PC-3 (cell line): Measurements from ENCODE around the gene NFXL1. TPM values are rescaled to one million over a fixed set of nuclear protein-coding genes. Genes with fewer than 3 reads are reported as not detected.

Source experiments
- ATAC-seq: fragments of 200-7000 bp; cut with Tn5 transposase; 2 replicates; pipeline ENCODE4 v1.9.1; 2020; ENCODE audit warnings: mild to moderate bottlenecking, moderate library complexity
- BruUV-seq: library from RNA; stranded (reverse); fragments of 400-500 nt; replicated peaks from 2 replicates; lab custom pipeline; 2021; lab: Mats Ljungman, UMichigan
- CTCF ChIA-PET: fragments of 300-600 bp; sonication (Branson Sonifier 250); formaldehyde crosslinking; loops from one replicate; lab custom pipeline; 2022; ENCODE audit warnings: antibody characterized with exemption; lab: Charles Lee
- POLR2A ChIA-PET: fragments of 300-600 bp; sonication (Branson Sonifier 250); formaldehyde crosslinking; loops from one replicate; lab custom pipeline; 2022; ENCODE audit warnings: antibody characterized with exemption; ENCODE audit not compliant: unreplicated experiment; lab: Charles Lee
- DNase-seq: peaks from one replicate; pipeline ENCODE4 v3.0.0-alpha.2; 2015
- H2AFZ ChIP-seq: fragments of 300-600 bp; sonication (generic); 2 replicates; pipeline ENCODE4 v1.6.0; 2016; ENCODE audit warnings: antibody characterized with exemption, low read length
- H3F3A ChIP-seq: fragments of 300-600 bp; sonication (generic); one replicate; pipeline ENCODE4 v1.6.0; 2017; ENCODE audit warnings: antibody characterized with exemption, low read length, control low read depth, mild to moderate bottlenecking; ENCODE audit not compliant: unreplicated experiment
- H3K27ac ChIP-seq: fragments of 300-600 bp; sonication (generic); 2 replicates; pipeline ENCODE4 v1.5.1; 2016; ENCODE audit warnings: mild to moderate bottlenecking, low read length
- H3K27me3 ChIP-seq: fragments of 300-600 bp; sonication (generic); 2 replicates; pipeline ENCODE4 v1.6.1; 2016; ENCODE audit warnings: low read length, mixed read lengths
- H3K36me3 ChIP-seq: fragments of 300-600 bp; sonication (generic); 2 replicates; pipeline ENCODE4 v1.6.1; 2016; ENCODE audit warnings: low read depth, mixed run types, low read length, mixed read lengths
- H3K4me1 ChIP-seq: fragments of 300-600 bp; sonication (generic); 2 replicates; pipeline ENCODE4 v1.5.1; 2016; ENCODE audit warnings: low read length; ENCODE audit not compliant: insufficient read depth
- H3K4me2 ChIP-seq: fragments of 300-600 bp; sonication (generic); 2 replicates; pipeline ENCODE4 v1.6.0; 2016; ENCODE audit warnings: low read length
- H3K4me3 ChIP-seq: fragments of 300-600 bp; sonication (generic); 2 replicates; pipeline ENCODE4 v1.5.1; 2016; ENCODE audit warnings: mild to moderate bottlenecking, low read length, mixed read lengths
- H3K79me2 ChIP-seq: fragments of 300-600 bp; sonication (generic); 2 replicates; pipeline ENCODE4 v1.6.1; 2017; ENCODE audit warnings: low read length, mixed read lengths
- H3K9ac ChIP-seq: fragments of 300-600 bp; sonication (generic); 2 replicates; pipeline ENCODE4 v1.6.0; 2016; ENCODE audit warnings: mild to moderate bottlenecking, low read length
- H3K9me2 ChIP-seq: fragments of 300-600 bp; sonication (generic); replicated peaks from 2 replicates; pipeline ENCODE4 v1.6.1; 2016; ENCODE audit warnings: mixed run types, low read length, mixed read lengths
- H3K9me3 ChIP-seq: fragments of 300-600 bp; sonication (generic); 2 replicates; pipeline ENCODE4 v1.6.1; 2016; ENCODE audit warnings: low read length, mixed read lengths
- H4K20me1 ChIP-seq: fragments of 300-600 bp; sonication (generic); 2 replicates; pipeline ENCODE4 v1.6.1; 2016; ENCODE audit warnings: low read length, mixed read lengths
- CTCF ChIP-seq: fragments of 300-600 bp; sonication (generic); conservative IDR thresholded peaks from 2 replicates; pipeline ENCODE4 v1.5.1; 2017; ENCODE audit warnings: antibody characterized with exemption, low read depth, mild to moderate bottlenecking, low read length
- EZH2 ChIP-seq: fragments of 300-600 bp; sonication (generic); IDR thresholded peaks from one replicate; pipeline ENCODE4 v1.6.1; 2017; ENCODE audit warnings: antibody characterized with exemption, mild to moderate bottlenecking, low read length; ENCODE audit not compliant: unreplicated experiment
- EZH2phosphoT487 ChIP-seq: fragments of 300-600 bp; sonication (generic); IDR thresholded peaks from 2 replicates; pipeline ENCODE4 v1.6.1; 2018; ENCODE audit warnings: mild to moderate bottlenecking, antibody characterized with exemption, low read length, borderline replicate concordance
- intact Hi-C: fragments of 100-400 bp; cut with micrococcal nuclease; formaldehyde crosslinking; loops from 2 replicates; pipeline ENCODE4 v1.9.0; 2023
- total RNA-seq: library from RNA; depleted of rRNA; stranded (reverse); fragments of >200 nt; gene quantifications from 2 replicates; pipeline ENCODE4 v1.2.3, GENCODE V29; 2014; rRNA removed

The NFXL1 gene
- total RNA-seq, 1 experiment from 2014 or later = 14.7 TPM

- DNase-seq = no peak
- Histone ChIP-seq H3K27me3 (peaks cover 17% of the 10 kb centered on the region), H3K36me3 (no peaks in the 10 kb centered on the region), H3F3A (no peaks in the 10 kb centered on the region), H3K9ac (no peak overlapping the region), H3K4me3 (no peak overlapping the region), H2AFZ (no peak overlapping the region), H3K79me2 (no peaks in the 10 kb centered on the region), H4K20me1 (no peaks in the 10 kb centered on the region), H3K9me2 (no peaks in the 10 kb centered on the region), H3K4me2 (no peak overlapping the region), H3K9me3 (no peaks in the 10 kb centered on the region), H3K4me1 (no peaks in the 10 kb centered on the region), H3K27ac (no peak overlapping the region)
- no peak for ATAC-seq
- no TSS peak for BruUV-seq
- TF ChIP-seq CTCF (no peak), EZH2phosphoT487 (no peak), EZH2 (no peak)
- ChIA-PET POLR2A (no interaction called here), CTCF (no interaction called here)
- intact Hi-C loops = no loop called here
Measured at GRCh38 chr4:47804598-47804997, 109.8 kb downstream of the NFXL1 start.

GRCh38 chr4:47801481-47802002, 112.8 kb downstream of the NFXL1 start:
- no peak for TF ChIP-seq CTCF
- no peak for TF ChIP-seq EZH2phosphoT487
- TF ChIP-seq EZH2 = no peak
- no peak for DNase-seq
- H3K79me2 ChIP-seq = no peaks in the 10 kb centered on the region
- intact Hi-C loops = no loop called here
- BruUV-seq = no TSS peak
- H3K9ac ChIP-seq = no peak overlapping the region
- no peak for ATAC-seq
- H3K27me3 ChIP-seq = peaks cover 8% of the 10 kb centered on the region; the same call in 1 of the 2 replicates
- H3K9me2 ChIP-seq = no peaks in the 10 kb centered on the region
- no peak overlapping the region for H3K4me2 ChIP-seq
- H3K4me1 ChIP-seq = no peaks in the 10 kb centered on the region
- ChIA-PET CTCF (no interaction called here), POLR2A (no interaction called here)
- no peaks in the 10 kb centered on the region for H3K9me3 ChIP-seq
- H3K27ac ChIP-seq = no peak overlapping the region
- H3K4me3 ChIP-seq = no peak overlapping the region
- no peaks in the 10 kb centered on the region for H3K36me3 ChIP-seq
- no peaks in the 10 kb centered on the region for H3F3A ChIP-seq
- H4K20me1 ChIP-seq = no peaks in the 10 kb centered on the region
- no peak overlapping the region for H2AFZ ChIP-seq

- no peak overlapping the region for H3K9ac ChIP-seq
- no peaks in the 10 kb centered on the region for H3K36me3 ChIP-seq
- H3K9me2 ChIP-seq = no peaks in the 10 kb centered on the region
- H3F3A ChIP-seq = no peaks in the 10 kb centered on the region
- no peak for DNase-seq
- ChIA-PET CTCF (no interaction called here), POLR2A (no interaction called here)
- H3K27ac ChIP-seq = no peak overlapping the region
- no peaks in the 10 kb centered on the region for H3K79me2 ChIP-seq
- ATAC-seq = no peak
- no TSS peak for BruUV-seq
- no peak for TF ChIP-seq EZH2phosphoT487
- TF ChIP-seq CTCF = no peak
- TF ChIP-seq EZH2 = no peak
- intact Hi-C loops = no loop called here
- H3K27me3 ChIP-seq = peaks cover 35% of the 10 kb centered on the region
- no peak overlapping the region for H2AFZ ChIP-seq
- H4K20me1 ChIP-seq = no peaks in the 10 kb centered on the region
- no peaks in the 10 kb centered on the region for H3K9me3 ChIP-seq
- H3K4me3 ChIP-seq = no peak overlapping the region
- no peak overlapping the region for H3K4me2 ChIP-seq
- no peaks in the 10 kb centered on the region for H3K4me1 ChIP-seq
Measured at GRCh38 chr4:47798165-47798564, 116.2 kb downstream of the NFXL1 start.

Other genes starting within 250 kb of the NFXL1 start
- not detected in 2 replicates for gene CORIN, start 76.5 kb downstream of the NFXL1 start, total RNA-seq
- gene CNGA1, start 102.1 kb upstream of the NFXL1 start, total RNA-seq = 0.29 and 1.1 TPM in 2 replicates
- 5.9 and 7.3 TPM in 2 replicates for gene NIPAL1, start 102.2 kb upstream of the NFXL1 start, total RNA-seq
- gene TXK, start 219.7 kb upstream of the NFXL1 start, total RNA-seq = 0.92 and 2.6 TPM in 2 replicates